ENCODE data around the gene GPX5.

DNA sequence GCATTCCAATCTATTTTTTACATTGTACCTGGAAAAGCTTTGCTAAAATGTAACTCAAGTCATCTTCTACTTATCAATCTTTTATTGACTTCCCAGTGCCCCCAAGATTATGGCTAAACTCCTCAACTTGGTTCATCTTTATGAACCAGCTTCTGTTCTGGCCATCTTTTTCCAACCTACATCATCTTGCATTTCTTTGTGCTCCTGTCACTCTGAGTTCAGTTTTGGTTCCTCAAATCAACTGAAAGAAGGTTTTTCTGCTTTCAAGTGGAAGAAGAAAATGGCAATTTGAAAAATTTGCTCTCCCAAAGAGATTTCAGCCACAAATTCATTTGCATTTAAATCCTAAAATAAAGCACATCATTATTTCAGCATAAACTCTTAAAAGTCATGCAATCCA, 41.8 kb downstream of the GPX5 start:
- TF ChIP-seq, protein P1, sequence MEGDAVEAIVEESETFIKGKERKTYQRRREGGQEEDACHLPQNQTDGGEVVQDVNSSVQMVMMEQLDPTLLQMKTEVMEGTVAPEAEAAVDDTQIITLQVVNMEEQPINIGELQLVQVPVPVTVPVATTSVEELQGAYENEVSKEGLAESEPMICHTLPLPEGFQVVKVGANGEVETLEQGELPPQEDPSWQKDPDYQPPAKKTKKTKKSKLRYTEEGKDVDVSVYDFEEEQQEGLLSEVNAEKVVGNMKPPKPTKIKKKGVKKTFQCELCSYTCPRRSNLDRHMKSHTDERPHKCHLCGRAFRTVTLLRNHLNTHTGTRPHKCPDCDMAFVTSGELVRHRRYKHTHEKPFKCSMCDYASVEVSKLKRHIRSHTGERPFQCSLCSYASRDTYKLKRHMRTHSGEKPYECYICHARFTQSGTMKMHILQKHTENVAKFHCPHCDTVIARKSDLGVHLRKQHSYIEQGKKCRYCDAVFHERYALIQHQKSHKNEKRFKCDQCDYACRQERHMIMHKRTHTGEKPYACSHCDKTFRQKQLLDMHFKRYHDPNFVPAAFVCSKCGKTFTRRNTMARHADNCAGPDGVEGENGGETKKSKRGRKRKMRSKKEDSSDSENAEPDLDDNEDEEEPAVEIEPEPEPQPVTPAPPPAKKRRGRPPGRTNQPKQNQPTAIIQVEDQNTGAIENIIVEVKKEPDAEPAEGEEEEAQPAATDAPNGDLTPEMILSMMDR (IDR thresholded peaks at IDR 0.05), result no peak
- TF ChIP-seq POLR2AphosphoS5 (IDR thresholded peaks at IDR 0.05), result no peak
